GM21619 (cell line): ENCODE measurements around the gene TMEM252.
A peak's percentile ranks its signal among the peaks of the same experiment; 100 is the strongest.

Experiments used
- ATAC-seq: cut with Tn5 transposase; IDR thresholded peaks from one replicate; pipeline ENCODE4 v1.9.1; 2021; ENCODE audit not compliant: unreplicated experiment

The TMEM252 gene

GRCh38 chr9:68540712-68541535 is at the start of gene TMEM252:
Gene TMEM252 (minus strand): TSS chr9:68540883. CDS start chr9:68540814, 69 bp downstream.
- ATAC-seq: no peak

GRCh38 chr9:68585034-68585761 is 44.5 kb upstream of the TMEM252 start:
- ATAC-seq: no peak

GRCh38 chr9:68584189-68585033 is 43.7 kb upstream of the TMEM252 start:
- peak; percentile 90 for ATAC-seq

DNA sequence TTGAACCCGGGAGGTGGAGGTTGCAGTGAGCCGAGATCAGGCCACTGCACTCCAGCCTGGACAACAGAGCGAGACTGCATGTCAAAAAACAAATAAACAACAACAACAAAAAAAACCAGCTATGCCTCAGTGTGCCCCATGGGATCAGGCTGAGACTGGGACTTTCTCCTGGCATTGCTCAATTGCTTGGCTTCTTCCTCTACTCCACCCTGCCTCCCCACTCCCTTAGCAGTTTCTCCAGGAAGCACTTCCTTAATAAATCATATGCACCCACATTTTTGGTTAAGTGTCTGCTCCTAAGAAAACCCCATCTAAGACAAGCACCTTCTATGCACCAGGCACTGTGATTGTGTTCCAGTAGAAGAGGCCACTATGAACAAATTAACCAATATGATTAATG is 41.0 kb upstream of the TMEM252 start:
- no peak for ATAC-seq

- ATAC-seq: peak; percentile 81
Measured at GRCh38 chr9:68577774-68578591, 37.3 kb upstream of the TMEM252 start.

GRCh38 chr9:68575817-68576216 is 35.1 kb upstream of the TMEM252 start:
- no peak for ATAC-seq

DNA sequence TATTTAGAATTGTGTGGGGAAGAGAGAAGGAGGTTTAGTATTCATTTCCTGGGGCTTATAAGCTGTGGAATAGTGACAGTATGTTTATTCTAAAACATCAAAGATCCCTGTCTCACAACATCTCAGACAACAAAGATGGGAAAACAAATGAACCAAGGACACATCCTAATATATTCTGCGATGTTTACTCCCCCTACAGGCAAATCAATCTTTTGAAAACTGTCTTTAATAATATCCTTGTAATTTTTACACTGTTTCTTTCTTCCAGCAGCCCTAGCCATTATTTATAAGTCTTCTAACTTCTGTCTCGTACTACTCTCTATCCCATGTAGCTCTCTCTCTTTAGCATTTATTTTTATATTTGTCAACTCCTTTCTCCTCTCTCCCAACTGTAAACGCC is 33.5 kb upstream of the TMEM252 start:
- no peak for ATAC-seq

GRCh38 chr9:68567565-68567964 is 26.9 kb upstream of the TMEM252 start:
- ATAC-seq: no peak

GRCh38 chr9:68562461-68562860 is 21.8 kb upstream of the TMEM252 start:
- no peak for ATAC-seq

GRCh38 chr9:68560071-68560844 is 19.6 kb upstream of the TMEM252 start:
- ATAC-seq: no peak

DNA sequence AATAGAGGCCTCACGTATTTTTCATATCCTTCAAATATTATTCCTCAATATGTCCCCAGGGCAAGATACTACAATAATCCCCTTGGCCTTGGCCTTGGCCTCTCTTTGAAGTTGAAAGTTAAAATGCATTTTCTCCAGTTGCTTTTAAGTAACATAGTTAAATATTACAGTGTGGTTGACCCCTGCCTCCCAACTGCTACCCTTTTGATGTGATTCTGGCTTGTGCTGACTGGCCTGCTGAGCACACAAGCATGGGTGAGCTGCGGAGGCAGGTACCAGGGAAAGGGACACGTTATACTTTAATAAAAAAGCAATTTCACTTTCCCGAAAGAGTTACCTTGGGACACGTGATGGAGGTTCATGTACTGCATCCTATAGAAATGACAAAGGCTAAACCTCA is 17.9 kb upstream of the TMEM252 start:
- no peak for ATAC-seq

DNA sequence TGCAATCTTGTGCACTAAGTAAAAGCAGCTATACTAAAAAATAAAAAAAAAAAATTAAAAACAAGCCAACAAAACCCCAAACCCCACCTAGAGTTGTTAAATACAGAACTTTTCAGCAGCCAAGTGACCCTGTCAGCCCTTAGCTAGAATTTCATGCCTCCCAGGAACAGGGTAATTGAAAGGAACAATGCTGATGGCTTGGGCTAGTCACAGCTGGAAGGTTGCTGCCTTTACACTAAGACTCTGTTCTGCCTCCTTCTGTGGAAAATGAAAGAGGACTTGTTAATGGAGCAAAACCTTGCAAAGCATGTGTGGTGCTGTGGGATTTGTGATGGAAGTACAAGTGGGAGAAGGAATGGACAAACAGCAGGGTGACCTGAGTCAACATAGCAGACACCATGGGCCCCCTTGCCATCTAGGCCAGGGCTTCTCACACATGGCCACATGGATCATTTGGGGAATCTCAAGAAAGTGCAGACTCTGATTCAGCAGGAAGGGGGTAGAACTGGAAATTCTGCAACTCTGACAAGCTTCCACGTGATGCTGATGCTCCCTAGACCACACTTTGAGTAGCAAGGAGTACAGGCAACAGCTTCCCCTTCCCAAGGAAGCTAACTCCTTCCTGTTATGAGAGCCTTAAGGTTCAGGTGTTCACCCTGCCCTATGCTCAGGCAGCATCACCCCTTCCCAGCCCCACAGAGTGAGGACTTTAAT is 14.9 kb upstream of the TMEM252 start:
- no peak for ATAC-seq

DNA sequence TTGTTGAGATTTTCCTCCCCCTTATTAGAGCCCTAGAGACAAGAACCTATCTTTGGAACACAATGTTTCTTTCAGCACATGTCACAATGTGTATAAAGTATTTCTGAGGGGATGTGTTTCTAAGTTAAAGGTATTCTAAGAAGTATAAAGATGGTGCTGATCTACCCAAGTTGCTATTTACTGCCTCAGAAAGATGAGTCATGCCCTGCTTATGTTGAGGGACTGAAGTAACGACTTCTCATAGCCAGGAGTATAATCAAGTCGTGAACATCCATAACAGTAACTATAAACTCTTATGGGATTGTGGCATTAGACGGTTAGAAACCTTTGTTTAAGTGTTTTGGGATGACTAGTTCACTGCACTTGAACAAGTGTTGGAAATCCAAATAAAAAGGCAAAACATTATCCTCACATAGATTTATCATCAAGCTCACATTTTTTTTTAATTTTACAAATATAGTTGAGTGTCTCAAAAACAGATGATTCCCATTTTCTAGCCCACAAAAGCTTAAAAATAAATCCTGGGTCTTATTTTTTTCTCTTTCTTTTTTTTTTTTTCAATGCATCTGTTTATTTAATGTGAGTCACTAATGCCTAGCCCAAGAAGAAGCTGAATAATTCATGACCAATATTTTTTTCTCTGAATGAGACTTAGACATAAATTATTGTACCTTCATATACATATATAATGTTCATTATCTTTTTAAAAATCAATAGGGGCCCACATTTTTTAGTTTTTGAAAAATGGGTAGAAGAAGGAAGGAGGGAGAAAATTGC is 12.2 kb upstream of the TMEM252 start:
- ATAC-seq: no peak

DNA sequence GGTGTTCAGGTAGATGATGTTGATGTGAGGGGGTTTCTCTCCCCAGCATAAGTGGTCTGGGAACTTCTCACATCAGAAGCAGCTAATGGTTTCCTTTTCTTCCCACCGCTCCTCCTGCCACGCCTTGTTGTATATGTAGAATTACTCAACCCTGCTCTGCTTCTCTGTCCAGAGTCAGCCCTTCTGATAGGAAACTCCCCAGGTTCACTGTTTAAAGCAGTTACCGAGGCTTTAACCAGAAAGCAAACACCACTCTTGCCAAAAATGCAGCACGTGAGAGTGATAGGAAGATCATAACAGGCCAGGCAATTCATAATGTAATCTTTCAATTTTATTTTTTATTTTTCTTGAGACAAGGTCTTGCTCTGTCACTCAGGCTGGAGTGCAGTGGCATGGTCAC is 10.5 kb upstream of the TMEM252 start:
- ATAC-seq: no peak

GRCh38 chr9:68548241-68548640 is 7.6 kb upstream of the TMEM252 start:
- no peak for ATAC-seq

GRCh38 chr9:68547417-68547816 is 6.7 kb upstream of the TMEM252 start:
- no peak for ATAC-seq

DNA sequence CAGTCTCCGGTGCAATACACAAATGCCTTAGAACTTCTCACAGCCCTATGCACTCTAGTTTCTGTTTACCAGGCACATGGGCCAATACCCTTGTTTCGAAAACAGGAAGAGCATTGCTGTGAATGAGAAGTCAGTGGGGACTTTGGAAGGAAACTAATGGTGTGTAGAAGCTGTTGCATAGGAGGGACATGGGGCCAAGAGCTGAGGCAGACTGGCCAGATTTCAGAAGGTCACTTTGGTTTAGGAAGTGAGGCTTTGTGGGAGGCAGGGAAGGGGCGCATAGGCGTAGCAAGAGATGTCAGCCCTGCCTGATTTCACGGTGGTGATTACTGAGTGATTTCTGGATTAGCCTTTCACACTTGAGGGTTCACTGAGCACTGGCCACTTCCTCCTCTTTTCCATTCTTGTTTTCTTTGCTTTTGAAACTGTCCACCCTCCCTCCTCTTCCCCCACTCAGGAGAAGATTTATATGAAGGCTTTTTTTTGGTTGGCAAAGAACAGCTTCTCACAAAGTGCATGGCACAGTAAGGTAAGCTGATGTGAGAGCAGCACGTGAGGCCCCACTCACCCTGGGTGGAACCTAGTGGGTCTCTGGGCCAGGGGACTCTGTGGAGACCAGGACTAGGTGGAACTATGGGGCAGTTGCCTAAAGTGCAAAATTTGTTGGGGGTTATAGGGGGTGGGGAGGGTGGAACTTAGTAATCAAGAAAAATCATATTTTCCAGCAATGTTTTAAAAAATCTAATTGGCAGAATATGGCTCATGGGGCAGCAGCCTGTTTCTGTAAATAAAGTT is 6.1 kb upstream of the TMEM252 start:
- ATAC-seq: peak; percentile 81
